ENCODE measurements around the gene TSPO2. TPM values are rescaled to one million over a fixed set of nuclear protein-coding genes. Genes with fewer than 3 reads are reported as not detected.

TSPO2 gene
- total RNA-seq, 1 donor from 2014 or later: not detected

GRCh38 chr6:41045664-41046063 lies 3.4 kb downstream of the TSPO2 start:
- peaks cover 5% of the 10 kb centered on the region for H3K27me3 Mint-ChIP-seq (ENCODE audit: unreplicated experiment)
- no peaks in the 10 kb centered on the region for H3K36me3 Mint-ChIP-seq (ENCODE audit: unreplicated experiment)
- H3K27ac Mint-ChIP-seq (ENCODE audit: unreplicated experiment): no peak overlapping the region
- H3K9me3 Mint-ChIP-seq (ENCODE audit: unreplicated experiment): peaks cover 4% of the 10 kb centered on the region
- no peak overlapping the region for H3K4me3 Mint-ChIP-seq (ENCODE audit: unreplicated experiment)
- no peak for DNase-seq
- peaks cover 11% of the 10 kb centered on the region for H3K4me1 Mint-ChIP-seq (ENCODE audit: low read depth, unreplicated experiment)
- TF ChIP-seq CTCF (IDR thresholded peaks at IDR 0.05; ENCODE audit: partially characterized antibody, unreplicated experiment): no peak

GRCh38 chr6:41046084-41046483 lies 3.8 kb downstream of the TSPO2 start:
- Mint-ChIP-seq H3K9me3 (ENCODE audit: unreplicated experiment) (peaks cover 4% of the 10 kb centered on the region), H3K4me1 (ENCODE audit: low read depth, unreplicated experiment) (peaks cover 11% of the 10 kb centered on the region), H3K36me3 (ENCODE audit: unreplicated experiment) (no peaks in the 10 kb centered on the region), H3K27me3 (ENCODE audit: unreplicated experiment) (peaks cover 5% of the 10 kb centered on the region), H3K27ac (ENCODE audit: unreplicated experiment) (no peak overlapping the region), H3K4me3 (ENCODE audit: unreplicated experiment) (no peak overlapping the region)
- TF ChIP-seq CTCF (IDR thresholded peaks at IDR 0.05; ENCODE audit: partially characterized antibody, unreplicated experiment): no peak
- DNase-seq: no peak

GRCh38 chr6:41047306-41047705 lies 5.0 kb downstream of the TSPO2 start:
- H3K36me3 Mint-ChIP-seq (ENCODE audit: unreplicated experiment): no peaks in the 10 kb centered on the region
- TF ChIP-seq CTCF (IDR thresholded peaks at IDR 0.05; ENCODE audit: partially characterized antibody, unreplicated experiment): no peak
- peaks cover 7% of the 10 kb centered on the region for H3K9me3 Mint-ChIP-seq (ENCODE audit: unreplicated experiment)
- H3K4me1 Mint-ChIP-seq (ENCODE audit: low read depth, unreplicated experiment): peaks cover 11% of the 10 kb centered on the region
- no peak overlapping the region for H3K4me3 Mint-ChIP-seq (ENCODE audit: unreplicated experiment)
- no peak overlapping the region for H3K27ac Mint-ChIP-seq (ENCODE audit: unreplicated experiment)
- H3K27me3 Mint-ChIP-seq (ENCODE audit: unreplicated experiment): peaks cover 5% of the 10 kb centered on the region
- DNase-seq: no peak

- H3K36me3 Mint-ChIP-seq (ENCODE audit: unreplicated experiment): no peaks in the 10 kb centered on the region
- H3K27ac Mint-ChIP-seq (ENCODE audit: unreplicated experiment): no peak overlapping the region
- peaks cover 5% of the 10 kb centered on the region for H3K27me3 Mint-ChIP-seq (ENCODE audit: unreplicated experiment)
- H3K4me3 Mint-ChIP-seq (ENCODE audit: unreplicated experiment): no peak overlapping the region
- DNase-seq: no peak
- H3K9me3 Mint-ChIP-seq (ENCODE audit: unreplicated experiment): peaks cover 7% of the 10 kb centered on the region
- peaks cover 14% of the 10 kb centered on the region for H3K4me1 Mint-ChIP-seq (ENCODE audit: low read depth, unreplicated experiment)
- no peak for TF ChIP-seq CTCF (IDR thresholded peaks at IDR 0.05; ENCODE audit: partially characterized antibody, unreplicated experiment)
These were observed 5.8 kb downstream of the TSPO2 start for GRCh38 chr6:41047745-41048732.

- Mint-ChIP-seq H3K4me3 (ENCODE audit: unreplicated experiment) (no peak overlapping the region), H3K4me1 (ENCODE audit: low read depth, unreplicated experiment) (peaks cover 24% of the 10 kb centered on the region), H3K27ac (ENCODE audit: unreplicated experiment) (no peak overlapping the region)
These were observed 7.3 kb downstream of the TSPO2 start for GRCh38 chr6:41049521-41049920.

More at GRCh38 chr6:41049521-41049920, 7.3 kb downstream of the TSPO2 start:
- H3K9me3 Mint-ChIP-seq (ENCODE audit: unreplicated experiment): peaks cover 7% of the 10 kb centered on the region
- H3K36me3 Mint-ChIP-seq (ENCODE audit: unreplicated experiment): no peaks in the 10 kb centered on the region
- no peak for TF ChIP-seq CTCF (IDR thresholded peaks at IDR 0.05; ENCODE audit: partially characterized antibody, unreplicated experiment)
- H3K27me3 Mint-ChIP-seq (ENCODE audit: unreplicated experiment): peaks cover 5% of the 10 kb centered on the region
- DNase-seq: no peak

All from glutamatergic neuron (in vitro differentiated cells).